Coronary artery (tissue), 2 donors: Measurements from ENCODE around the gene DDX43.

Experiments
- DNase-seq: peaks from one replicate; pipeline ENCODE4 v3.0.0-alpha.2; 2017; ENCODE audit warnings: low spot score
- H3K27ac ChIP-seq, 2 donors: fragments of 200-600 bp; sonication (generic); one replicate each; pipeline ENCODE4 v1.5.1; 2016 to 2019
- H3K4me3 ChIP-seq: fragments of 200-600 bp; sonication (generic); 2 replicates; pipeline ENCODE4 v1.5.1; 2016; ENCODE audit warnings: mild to moderate bottlenecking, moderate library complexity
- TF ChIP-seq, protein P1 (sequence below): fragments of 200-600 bp; sonication (generic); IDR thresholded peaks from one replicate; pipeline ENCODE4 v1.5.1; 2019; ENCODE audit warnings: antibody characterized with exemption

DDX43 gene

DNA sequence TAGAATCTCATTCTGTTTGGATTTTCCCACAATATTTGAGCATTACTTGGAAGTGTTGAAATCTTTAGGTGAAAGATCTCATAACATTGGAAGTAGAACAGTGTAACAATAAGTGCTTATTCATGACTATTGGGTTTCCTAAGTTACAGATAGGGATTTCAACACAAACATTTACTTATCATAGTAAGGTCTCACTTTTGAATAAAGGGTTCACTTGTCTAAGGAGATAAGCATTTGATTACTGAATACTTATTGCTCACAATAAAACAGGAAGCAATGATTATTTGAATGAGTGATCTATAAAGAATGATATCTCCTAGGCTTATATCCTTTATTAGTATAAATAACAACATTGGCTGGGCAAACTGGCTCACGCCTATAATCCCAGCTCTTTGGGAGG lies 14.8 kb downstream of the DDX43 start:
- H3K4me3 ChIP-seq: no peak overlapping the region
- DNase-seq: no peak
- TF ChIP-seq, protein P1, sequence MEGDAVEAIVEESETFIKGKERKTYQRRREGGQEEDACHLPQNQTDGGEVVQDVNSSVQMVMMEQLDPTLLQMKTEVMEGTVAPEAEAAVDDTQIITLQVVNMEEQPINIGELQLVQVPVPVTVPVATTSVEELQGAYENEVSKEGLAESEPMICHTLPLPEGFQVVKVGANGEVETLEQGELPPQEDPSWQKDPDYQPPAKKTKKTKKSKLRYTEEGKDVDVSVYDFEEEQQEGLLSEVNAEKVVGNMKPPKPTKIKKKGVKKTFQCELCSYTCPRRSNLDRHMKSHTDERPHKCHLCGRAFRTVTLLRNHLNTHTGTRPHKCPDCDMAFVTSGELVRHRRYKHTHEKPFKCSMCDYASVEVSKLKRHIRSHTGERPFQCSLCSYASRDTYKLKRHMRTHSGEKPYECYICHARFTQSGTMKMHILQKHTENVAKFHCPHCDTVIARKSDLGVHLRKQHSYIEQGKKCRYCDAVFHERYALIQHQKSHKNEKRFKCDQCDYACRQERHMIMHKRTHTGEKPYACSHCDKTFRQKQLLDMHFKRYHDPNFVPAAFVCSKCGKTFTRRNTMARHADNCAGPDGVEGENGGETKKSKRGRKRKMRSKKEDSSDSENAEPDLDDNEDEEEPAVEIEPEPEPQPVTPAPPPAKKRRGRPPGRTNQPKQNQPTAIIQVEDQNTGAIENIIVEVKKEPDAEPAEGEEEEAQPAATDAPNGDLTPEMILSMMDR: no peak
- H3K27ac ChIP-seq: no peak overlapping the region

- no peak overlapping the region for H3K4me3 ChIP-seq
- DNase-seq: no peak
- TF ChIP-seq, protein P1: no peak
Observed at GRCh38 chr6:73413102-73413501, 18.5 kb downstream of the DDX43 start.

GRCh38 chr6:73418081-73418741 lies 23.6 kb downstream of the DDX43 start:
- Histone ChIP-seq H3K4me3 (no peak overlapping the region), H3K27ac (no peak overlapping the region)
- DNase-seq: no peak
- TF ChIP-seq, protein P1: no peak

More at GRCh38 chr6:73413102-73413501, 18.5 kb downstream of the DDX43 start:
- no peak overlapping the region for H3K27ac ChIP-seq

DNA sequence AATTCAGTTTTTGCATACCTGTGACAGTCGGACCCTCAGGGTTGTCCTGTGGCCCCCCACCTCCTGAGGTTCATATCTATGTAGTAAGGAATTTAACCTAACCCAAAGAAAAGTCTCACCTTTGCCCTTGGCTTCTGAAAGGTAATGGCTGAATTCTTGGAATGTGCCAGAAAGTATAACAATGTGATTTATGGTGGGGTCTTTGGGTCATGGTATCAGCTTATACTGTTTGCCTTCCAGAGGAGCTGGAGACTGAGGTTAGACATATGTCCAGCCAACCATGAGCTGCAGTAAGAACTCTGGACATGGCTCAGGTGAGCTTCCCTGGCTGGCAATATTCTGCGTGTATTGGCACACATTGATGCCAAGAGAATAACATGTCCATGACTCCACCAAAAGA lies 26.9 kb downstream of the DDX43 start:
- Histone ChIP-seq H3K4me3 (no peak overlapping the region), H3K27ac (no peak overlapping the region)
- TF ChIP-seq, protein P1: no peak
- DNase-seq: no peak

- no peak for DNase-seq
- Histone ChIP-seq H3K27ac (no peak overlapping the region), H3K4me3 (no peak overlapping the region)
- TF ChIP-seq, protein P1: no peak
Observed at GRCh38 chr6:73435236-73435635, 40.6 kb downstream of the DDX43 start.

GRCh38 chr6:73443555-73443954 lies 48.9 kb downstream of the DDX43 start:
- DNase-seq: no peak
- H3K27ac ChIP-seq: no peak overlapping the region
- TF ChIP-seq, protein P1: no peak
- H3K4me3 ChIP-seq: no peak overlapping the region
